ENCODE data around the gene JADE2. TPM values are rescaled to one million over a fixed set of nuclear protein-coding genes. Genes with fewer than 3 reads are reported as not detected.

Gene JADE2
- total and polyA plus RNA-seq, 2 of the 8 experiments (the other 6 are each of a cell fraction or from before 2014, with no cell fraction given), result 19.2 to 55.8 TPM

DNA sequence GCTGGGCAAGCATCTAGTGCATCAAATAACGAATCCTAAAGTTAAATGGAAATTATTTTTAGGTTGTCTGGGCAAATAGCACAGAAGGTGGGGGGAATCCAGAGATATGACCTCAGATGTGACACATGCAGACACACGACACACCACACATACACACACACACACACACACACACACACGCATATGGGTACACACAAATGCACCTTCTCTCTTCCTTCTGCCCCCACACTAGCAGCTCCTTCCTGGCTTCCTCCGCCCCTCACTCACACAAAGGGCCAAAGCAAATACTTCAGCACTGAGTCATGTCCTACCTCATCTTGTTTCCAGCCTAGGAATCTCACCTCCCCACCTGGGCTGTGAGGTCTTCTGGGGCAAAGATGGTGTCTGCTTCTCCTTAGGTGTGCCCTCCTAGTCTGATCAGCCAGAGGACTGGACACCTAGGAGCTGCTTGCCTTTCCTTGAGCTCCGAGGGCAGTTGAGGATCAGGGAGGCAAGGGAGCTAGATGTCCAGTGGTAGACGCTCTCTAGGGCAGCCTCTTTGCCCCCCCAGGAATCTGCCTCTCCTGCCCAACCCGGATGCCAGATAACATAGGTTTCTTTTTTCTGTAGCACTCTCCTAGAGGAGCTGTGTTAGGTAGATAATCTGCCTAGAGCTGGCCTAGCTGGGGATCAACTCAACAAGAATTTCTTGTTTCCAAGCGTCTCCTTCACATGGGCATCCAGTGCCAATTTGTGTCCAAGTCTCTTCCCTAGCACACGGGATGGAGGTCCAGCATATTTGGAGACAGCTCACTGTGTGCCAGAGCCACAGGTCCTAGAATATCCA lies 14.3 kb upstream of the JADE2 start:
- 69% methylated on average over 9 of the region's 9 CpGs; no CpG with 5 or more reads in 1 of the 2 experiments for WGBS, 2 experiments (ENCODE audit: extremely low coverage in 1 of 2, insufficient coverage in 1 of 2, insufficient read length in 1 of 2, insufficient replicate concordance in 2 of 2, low coverage in 1 of 2, low lambda C conversion rate in 2 of 2, missing lambda C conversion rate in 1 of 2)
- H3K79me2 ChIP-seq (ENCODE audit: control insufficient read depth in 1 of 2, insufficient read depth in 2 of 2, low read length in 2 of 2), result no peaks in the 10 kb centered on the region
- peak overlapping the region; percentile 87; the same call in 1 of the 2 replicates for H4K8ac ChIP-seq (ENCODE audit: extremely low read depth, insufficient read depth, low read length)
- peak overlapping the region; percentile 77 for H3K27ac ChIP-seq (ENCODE audit: low read depth, low read length)
- H2BK5ac ChIP-seq (ENCODE audit: low read depth, low read length), result peak overlapping the region; percentile 94
- no peak overlapping the region for H3K56ac ChIP-seq (replicated peaks; ENCODE audit: insufficient read length, low read depth, low read length)
- no peaks in the 10 kb centered on the region; the same call in 1 of the 2 replicates for H3K23me2 ChIP-seq (ENCODE audit: low read depth, low read length)
- no peaks in the 10 kb centered on the region for H3K27me3 ChIP-seq (replicated peaks in 1 of 4; ENCODE audit: control insufficient read depth in 3 of 4, extremely low read depth in 1 of 4, insufficient read depth in 3 of 4, low read length in 3 of 4)
- H3K4me1 ChIP-seq (replicated peaks in 1 of 4; ENCODE audit: control insufficient read depth in 3 of 4, insufficient read depth in 4 of 4, low read length in 3 of 4), result peaks cover 16 to 31% (median 27%) of the 10 kb centered on the region in 4 experiments
- peak overlapping the region in 1 of 4 experiments; percentile 16; a peak in 2 of 8 replicates for H3K4me3 ChIP-seq (ENCODE audit: extremely low read depth in 1 of 4, insufficient read depth in 2 of 4, low read depth in 3 of 4, low read length in 4 of 4)
- H3K18ac ChIP-seq (ENCODE audit: extremely low read depth, low read length), result peak overlapping the region; percentile 100
- peak overlapping the region; percentile 100 for H2BK12ac ChIP-seq (ENCODE audit: low read depth, low read length)
- H3K4me2 ChIP-seq (ENCODE audit: insufficient read depth in 1 of 2, low read depth in 2 of 2, low read length in 2 of 2), result peak overlapping the region; percentile 52 to 72
- DNase-seq (ENCODE audit: low read depth in 1 of 2, low spot score in 2 of 2), result peak; percentile 58 to 78
- peak overlapping the region; percentile 37 for H4K91ac ChIP-seq (replicated peaks; ENCODE audit: insufficient read length, low read length)
- CTCF ChIA-PET (ENCODE audit: partially characterized antibody), result interaction anchor here (0.6 to 5.7 kb wide), 32 partner anchors 9 to 675 kb away, joined by 3 to 63 read pairs (median 4); partner anchors contain the start of genes CDKN2AIPNL and UBE2B
- peak overlapping the region; percentile 99 for H2BK20ac ChIP-seq (ENCODE audit: low read length)
- H3K4ac ChIP-seq (replicated peaks; ENCODE audit: insufficient read length, low read depth, low read length), result peak overlapping the region; percentile 79
- H3K9me3 ChIP-seq (ENCODE audit: insufficient read depth in 2 of 2, low read depth in 1 of 2, low read length in 1 of 2), result no peaks in the 10 kb centered on the region
- H3K9ac ChIP-seq (replicated peaks in 1 of 4; ENCODE audit: extremely low read depth in 1 of 4, low read depth in 3 of 4, low read length in 3 of 4), result peak overlapping the region in 3 of 4 experiments; percentile 52 to 58 (median 52); a peak in 5 of 7 replicates
- H3K14ac ChIP-seq (ENCODE audit: insufficient read length), result no peak overlapping the region
- no peaks in the 10 kb centered on the region for H4K20me1 ChIP-seq (replicated peaks in 1 of 2; ENCODE audit: control insufficient read depth in 1 of 2, insufficient read depth in 2 of 2, low read length in 2 of 2)
- no peak overlapping the region for H3K23ac ChIP-seq (ENCODE audit: insufficient read length)
- no peaks in the 10 kb centered on the region for H3K36me3 ChIP-seq (ENCODE audit: control insufficient read depth in 2 of 4, insufficient read depth in 4 of 4, low read length in 3 of 4)
- peak overlapping the region; percentile 92 for H2BK120ac ChIP-seq (replicated peaks; ENCODE audit: low read depth, low read length)
- no peak for FAIRE-seq
- POLR2A ChIA-PET (ENCODE audit: partially characterized antibody), result interaction anchor here (0.6 to 6.4 kb wide), 47 partner anchors 9 to 285 kb away, joined by 3 to 131 read pairs (median 4); partner anchors contain the start of genes CDKL3, CDKN2AIPNL, JADE2 and PPP2CA
- peak overlapping the region; percentile 87 for H4K5ac ChIP-seq (ENCODE audit: insufficient read length, low read depth, low read length)
- no peaks in the 10 kb centered on the region; the same call in 1 of the 2 replicates for H3K79me1 ChIP-seq (ENCODE audit: low read depth, low read length)
- H2AFZ ChIP-seq (ENCODE audit: low read length), result no peak overlapping the region
- H2BK15ac ChIP-seq (ENCODE audit: low read length), result peak overlapping the region; percentile 83; the same call in 1 of the 2 replicates
- peak overlapping the region; percentile 100 for H2AK5ac ChIP-seq (ENCODE audit: low read depth, low read length)
- TF ChIP-seq KDM1A (IDR thresholded peaks at IDR 0.05; ENCODE audit: borderline replicate concordance, low read length), result no peak
- no peak for TF ChIP-seq RNF2 (IDR thresholded peaks at IDR 0.05; ENCODE audit: borderline replicate concordance, low read depth, low read length, missing control alignments, poor library complexity, severe bottlenecking)
- TF ChIP-seq POLR2A (IDR thresholded peaks at IDR 0.05; ENCODE audit: control extremely low read depth in 1 of 2, low read depth in 2 of 2, low read length in 2 of 2), result peak; percentile 44 to 69
- TF ChIP-seq RAD21 (IDR thresholded peaks at IDR 0.05 in 1 of 2, conservative IDR thresholded peaks at IDR 0.05 in 1 of 2; ENCODE audit: low read depth in 2 of 2, low read length in 2 of 2), result no peak
- no peak for TF ChIP-seq FOSL1 (IDR thresholded peaks at IDR 0.05; ENCODE audit: insufficient read depth, low read depth, low read length)
- no peak for TF ChIP-seq RXRA (IDR thresholded peaks at IDR 0.05; ENCODE audit: insufficient read depth, low read depth, low read length)
- no peak for TF ChIP-seq KDM5A (IDR thresholded peaks at IDR 0.05; ENCODE audit: low read length)
- TF ChIP-seq, protein P1, sequence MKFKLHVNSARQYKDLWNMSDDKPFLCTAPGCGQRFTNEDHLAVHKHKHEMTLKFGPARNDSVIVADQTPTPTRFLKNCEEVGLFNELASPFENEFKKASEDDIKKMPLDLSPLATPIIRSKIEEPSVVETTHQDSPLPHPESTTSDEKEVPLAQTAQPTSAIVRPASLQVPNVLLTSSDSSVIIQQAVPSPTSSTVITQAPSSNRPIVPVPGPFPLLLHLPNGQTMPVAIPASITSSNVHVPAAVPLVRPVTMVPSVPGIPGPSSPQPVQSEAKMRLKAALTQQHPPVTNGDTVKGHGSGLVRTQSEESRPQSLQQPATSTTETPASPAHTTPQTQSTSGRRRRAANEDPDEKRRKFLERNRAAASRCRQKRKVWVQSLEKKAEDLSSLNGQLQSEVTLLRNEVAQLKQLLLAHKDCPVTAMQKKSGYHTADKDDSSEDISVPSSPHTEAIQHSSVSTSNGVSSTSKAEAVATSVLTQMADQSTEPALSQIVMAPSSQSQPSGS (IDR thresholded peaks at IDR 0.05; ENCODE audit: low read length), result peak; percentile 25; the same call in 1 of the 2 replicates

Data from H1 (cell line).